Panc1 (cell line): ENCODE results near the gene ZRANB3. TPM values are rescaled to one million over a fixed set of nuclear protein-coding genes. Genes with fewer than 3 reads are reported as not detected.

Experiments used
- ATAC-seq: fragments of 200-7000 bp; cut with Tn5 transposase; 2 replicates; pipeline ENCODE4 v1.9.1; 2020; ENCODE audit warnings: mild to moderate bottlenecking, moderate library complexity
- BruUV-seq: library from RNA; stranded (reverse); fragments of 400-500 nt; replicated peaks from 2 replicates; lab custom pipeline; 2021; lab: Mats Ljungman, UMichigan
- CTCF ChIA-PET: fragments of 300-600 bp; sonication (Branson Sonifier 250); formaldehyde crosslinking; loops from one replicate; lab custom pipeline; 2022; ENCODE audit warnings: antibody characterized with exemption; lab: Charles Lee
- POLR2A ChIA-PET: fragments of 300-600 bp; sonication (Branson Sonifier 250); formaldehyde crosslinking; loops from one replicate; lab custom pipeline; 2022; ENCODE audit warnings: antibody characterized with exemption; lab: Charles Lee
- DNase-seq: peaks from one replicate; pipeline ENCODE4 v3.0.0-alpha.2; 2010; ENCODE audit warnings: low read depth, low spot score
- H3K27ac ChIP-seq: 2 replicates; pipeline ENCODE4 v1.5.1; 2011; ENCODE audit warnings: mild to moderate bottlenecking, low read length, inconsistent platforms
- H3K27me3 ChIP-seq: fragments of 200-500 bp; sonication (Bioruptor generic); 2 replicates; pipeline ENCODE4 v1.6.0; 2014; ENCODE audit warnings: low read length, inconsistent platforms; ENCODE audit not compliant: control insufficient read depth, insufficient read depth
- H3K36me3 ChIP-seq: fragments of 200-500 bp; sonication (Bioruptor generic); 2 replicates; pipeline ENCODE4 v1.5.1; 2014; ENCODE audit warnings: inconsistent platforms, mild to moderate bottlenecking, low read length, moderate library complexity; ENCODE audit not compliant: control insufficient read depth, insufficient read depth
- H3K4me1 ChIP-seq: 2 replicates; pipeline ENCODE4 v1.5.1; 2011; ENCODE audit warnings: inconsistent platforms, mild to moderate bottlenecking, low read length, moderate library complexity; ENCODE audit not compliant: control insufficient read depth, insufficient read depth
- H3K4me3 ChIP-seq, 2 experiments: 2 replicates each; pipeline ENCODE4 v1.5.1; 2011 to 2012; ENCODE audit warnings: low read depth in 2 of 2, low read length in 2 of 2, mild to moderate bottlenecking in 2 of 2, inconsistent platforms in 1 of 2, moderate library complexity in 1 of 2
- H3K9me3 ChIP-seq: fragments of 200-500 bp; sonication (Bioruptor generic); 2 replicates; pipeline ENCODE4 v1.5.1; 2014; ENCODE audit warnings: low read depth, mild to moderate bottlenecking, inconsistent platforms, low read length, moderate library complexity; ENCODE audit not compliant: control insufficient read depth, insufficient read depth
- POLR2AphosphoS5 ChIP-seq: IDR thresholded peaks from 2 replicates; pipeline ENCODE4 v1.6.1; 2012; ENCODE audit warnings: mild to moderate bottlenecking, low read depth, low read length, moderate library complexity
- SIN3A ChIP-seq: IDR thresholded peaks from 2 replicates; pipeline ENCODE4 v1.6.1; 2012; ENCODE audit warnings: low read depth, mild to moderate bottlenecking, low read length, moderate library complexity, borderline replicate concordance; ENCODE audit not compliant: insufficient read depth
- TCF7L2 ChIP-seq: IDR thresholded peaks from 2 replicates; pipeline ENCODE4 v1.6.1; 2011; ENCODE audit warnings: mild to moderate bottlenecking, low read depth, low read length, inconsistent platforms
- in situ Hi-C: cut with HindIII; loops from 2 replicates; pipeline ENCODE4 v1.10.0; 2016; ENCODE audit warnings: low sequenced_read_pairs, low pct_unique_long_range_greater_than_20kb
- intact Hi-C: fragments of 100-400 bp; cut with micrococcal nuclease; formaldehyde crosslinking; loops from one replicate; pipeline ENCODE4 v1.10.0; 2022; ENCODE audit not compliant: unreplicated experiment
- total RNA-seq: library from RNA; stranded (reverse); gene quantifications from one replicate; pipeline ENCODE4 v1.2.1, GENCODE V29; 2021; ENCODE audit not compliant: unreplicated experiment
- TF ChIP-seq, protein P1 (sequence below): fragments of 450-650 bp; IDR thresholded peaks from 2 replicates; pipeline ENCODE4 v1.5.1; 2017; ENCODE audit warnings: mild to moderate bottlenecking
- TF ChIP-seq, protein P2 (sequence below), 2 experiments: IDR thresholded peaks; 2 replicates each; pipeline ENCODE4 v1.6.1; 2011 to 2012; ENCODE audit warnings: low read depth in 2 of 2, control low read depth in 1 of 2, low read length in 1 of 2, mild to moderate bottlenecking in 1 of 2, moderate library complexity in 1 of 2; ENCODE audit not compliant: insufficient read depth in 1 of 2

The ZRANB3 gene
- total RNA-seq, 1 experiment from 2014 or later: 11.7 TPM

DNA sequence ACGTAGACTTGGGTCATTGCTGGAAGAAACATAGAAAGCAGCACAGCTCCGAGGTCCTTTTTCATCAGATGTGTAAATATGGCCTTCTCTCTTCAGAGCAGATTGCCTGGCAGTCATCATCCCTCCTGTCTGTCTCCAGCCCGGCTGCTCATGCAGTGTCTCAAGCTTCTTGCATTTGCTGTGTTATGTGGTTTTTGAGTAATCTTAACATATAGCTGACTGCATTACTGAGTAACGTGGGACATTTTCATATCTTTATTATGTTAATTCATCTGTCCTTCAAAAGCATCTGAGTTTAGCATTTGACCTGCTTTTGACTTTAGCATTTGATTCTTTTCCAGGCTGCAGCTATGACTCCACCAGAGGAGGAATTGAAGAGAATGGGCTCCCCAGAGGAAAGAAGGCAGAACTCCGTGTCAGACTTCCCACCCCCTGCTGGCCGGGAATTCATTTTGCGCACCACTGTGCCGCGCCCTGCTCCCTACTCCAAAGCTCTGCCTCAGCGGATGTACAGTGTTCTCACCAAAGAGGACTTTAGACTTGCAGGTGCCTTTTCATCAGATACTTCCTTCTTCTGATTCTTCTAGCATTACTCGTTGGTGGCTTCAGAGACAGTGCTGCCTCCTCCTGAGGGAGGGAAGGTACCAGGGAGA lies 362.7 kb downstream of the ZRANB3 start:
- H3K27me3 ChIP-seq: no peaks in the 10 kb centered on the region
- POLR2A ChIA-PET: no interaction called here

DNA sequence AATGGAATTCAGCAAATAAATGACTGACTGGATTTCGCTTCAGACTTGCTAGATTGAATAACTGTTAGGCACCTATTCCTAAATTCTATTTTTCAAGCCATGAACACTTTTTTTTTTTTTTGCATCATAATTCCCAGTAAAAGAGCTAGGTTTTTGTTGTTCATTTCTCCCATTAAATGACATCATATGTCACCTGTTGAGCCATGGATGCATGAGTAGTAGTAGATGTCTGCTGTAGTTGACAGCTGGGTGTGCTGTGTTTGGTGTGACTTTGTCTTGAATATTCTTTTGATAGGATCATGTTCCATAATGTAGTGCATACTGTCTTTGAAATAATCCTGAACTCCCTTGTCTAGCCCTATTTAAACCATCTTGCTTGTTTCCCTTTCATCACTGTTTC lies 363.7 kb downstream of the ZRANB3 start:
- CTCF ChIA-PET: no interaction called here
- no TSS peak for BruUV-seq
- no peaks in the 10 kb centered on the region for H3K9me3 ChIP-seq

More for the DNA sequence above, 362.7 kb downstream of the ZRANB3 start:
- in situ Hi-C loops: no loop called here
- CTCF ChIA-PET: interaction anchor here (0.7 kb wide), 1 partner anchor 440 kb away, joined by 3 read pairs; no protein-coding TSS in a partner anchor
- DNase-seq (no peak), ATAC-seq (no peak)
- BruUV-seq: no TSS peak
- H3K36me3 ChIP-seq: peaks cover 21% of the 10 kb centered on the region
- intact Hi-C loops: loop anchor here (10.0 kb wide), 1 partner anchor 164 kb away; no protein-coding TSS in a partner anchor
- TF ChIP-seq SIN3A (no peak), POLR2AphosphoS5 (no peak)
- TF ChIP-seq, protein P1, sequence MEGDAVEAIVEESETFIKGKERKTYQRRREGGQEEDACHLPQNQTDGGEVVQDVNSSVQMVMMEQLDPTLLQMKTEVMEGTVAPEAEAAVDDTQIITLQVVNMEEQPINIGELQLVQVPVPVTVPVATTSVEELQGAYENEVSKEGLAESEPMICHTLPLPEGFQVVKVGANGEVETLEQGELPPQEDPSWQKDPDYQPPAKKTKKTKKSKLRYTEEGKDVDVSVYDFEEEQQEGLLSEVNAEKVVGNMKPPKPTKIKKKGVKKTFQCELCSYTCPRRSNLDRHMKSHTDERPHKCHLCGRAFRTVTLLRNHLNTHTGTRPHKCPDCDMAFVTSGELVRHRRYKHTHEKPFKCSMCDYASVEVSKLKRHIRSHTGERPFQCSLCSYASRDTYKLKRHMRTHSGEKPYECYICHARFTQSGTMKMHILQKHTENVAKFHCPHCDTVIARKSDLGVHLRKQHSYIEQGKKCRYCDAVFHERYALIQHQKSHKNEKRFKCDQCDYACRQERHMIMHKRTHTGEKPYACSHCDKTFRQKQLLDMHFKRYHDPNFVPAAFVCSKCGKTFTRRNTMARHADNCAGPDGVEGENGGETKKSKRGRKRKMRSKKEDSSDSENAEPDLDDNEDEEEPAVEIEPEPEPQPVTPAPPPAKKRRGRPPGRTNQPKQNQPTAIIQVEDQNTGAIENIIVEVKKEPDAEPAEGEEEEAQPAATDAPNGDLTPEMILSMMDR: 0 out of 2 replicates have a peak, but pooled peaks have one; percentile 9
- H3K4me1 ChIP-seq: no peaks in the 10 kb centered on the region
- H3K27ac ChIP-seq: no peak overlapping the region
- no peak overlapping the region for H3K4me3 ChIP-seq
- no peaks in the 10 kb centered on the region for H3K9me3 ChIP-seq

More for the DNA sequence above, 363.7 kb downstream of the ZRANB3 start:
- intact Hi-C loops: loop anchor here (10.0 kb wide), 1 partner anchor 162 kb away; no protein-coding TSS in a partner anchor
- no peaks in the 10 kb centered on the region for H3K4me1 ChIP-seq
- H3K27me3 ChIP-seq: no peaks in the 10 kb centered on the region
- no peak for DNase-seq
- POLR2A ChIA-PET: interaction anchor here (0.6 kb wide), 1 partner anchor 19 kb away, joined by 4 read pairs; no protein-coding TSS in a partner anchor
- H3K4me3 ChIP-seq: no peak overlapping the region
- no peak overlapping the region for H3K27ac ChIP-seq
- in situ Hi-C loops: no loop called here
- no peak for ATAC-seq
- peaks cover 21% of the 10 kb centered on the region for H3K36me3 ChIP-seq
- TF ChIP-seq SIN3A (no peak), POLR2AphosphoS5 (no peak), TCF7L2 (no peak)
- TF ChIP-seq, protein P2, sequence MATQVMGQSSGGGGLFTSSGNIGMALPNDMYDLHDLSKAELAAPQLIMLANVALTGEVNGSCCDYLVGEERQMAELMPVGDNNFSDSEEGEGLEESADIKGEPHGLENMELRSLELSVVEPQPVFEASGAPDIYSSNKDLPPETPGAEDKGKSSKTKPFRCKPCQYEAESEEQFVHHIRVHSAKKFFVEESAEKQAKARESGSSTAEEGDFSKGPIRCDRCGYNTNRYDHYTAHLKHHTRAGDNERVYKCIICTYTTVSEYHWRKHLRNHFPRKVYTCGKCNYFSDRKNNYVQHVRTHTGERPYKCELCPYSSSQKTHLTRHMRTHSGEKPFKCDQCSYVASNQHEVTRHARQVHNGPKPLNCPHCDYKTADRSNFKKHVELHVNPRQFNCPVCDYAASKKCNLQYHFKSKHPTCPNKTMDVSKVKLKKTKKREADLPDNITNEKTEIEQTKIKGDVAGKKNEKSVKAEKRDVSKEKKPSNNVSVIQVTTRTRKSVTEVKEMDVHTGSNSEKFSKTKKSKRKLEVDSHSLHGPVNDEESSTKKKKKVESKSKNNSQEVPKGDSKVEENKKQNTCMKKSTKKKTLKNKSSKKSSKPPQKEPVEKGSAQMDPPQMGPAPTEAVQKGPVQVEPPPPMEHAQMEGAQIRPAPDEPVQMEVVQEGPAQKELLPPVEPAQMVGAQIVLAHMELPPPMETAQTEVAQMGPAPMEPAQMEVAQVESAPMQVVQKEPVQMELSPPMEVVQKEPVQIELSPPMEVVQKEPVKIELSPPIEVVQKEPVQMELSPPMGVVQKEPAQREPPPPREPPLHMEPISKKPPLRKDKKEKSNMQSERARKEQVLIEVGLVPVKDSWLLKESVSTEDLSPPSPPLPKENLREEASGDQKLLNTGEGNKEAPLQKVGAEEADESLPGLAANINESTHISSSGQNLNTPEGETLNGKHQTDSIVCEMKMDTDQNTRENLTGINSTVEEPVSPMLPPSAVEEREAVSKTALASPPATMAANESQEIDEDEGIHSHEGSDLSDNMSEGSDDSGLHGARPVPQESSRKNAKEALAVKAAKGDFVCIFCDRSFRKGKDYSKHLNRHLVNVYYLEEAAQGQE (IDR thresholded peaks at IDR 0.05; ENCODE audit: insufficient read depth in 1 of 2, low read depth in 2 of 2, low read length in 1 of 2): no peak
- TF ChIP-seq, protein P1: no peak
